Melanocyte of skin (primary cell): ENCODE measurements around the gene SZT2. TPM values are rescaled to one million over a fixed set of nuclear protein-coding genes. Genes with fewer than 3 reads are reported as not detected.

Experiments
- small RNA-seq, 2 donors: library from RNA; depleted of rRNA; stranded (forward); fragments of <200 nt; gene quantifications; one replicate each; pipeline ENCODE3, GENCODE V24; 2012
- total RNA-seq, 2 donors: library from RNA; depleted of rRNA; stranded (reverse); fragments of >200 nt; gene quantifications; 2 replicates each; pipeline ENCODE4 v1.2.3, GENCODE V29; 2012

Gene SZT2
- 10 to 100 TPM; 23.6 to 34.1 TPM for total RNA-seq

GRCh38 chr1:43389326-43390313 is at the start of gene SZT2, which contains the start of gene MED8:
SZT2 (plus strand) TSS chr1:43389899; CDS start chr1:43389969, 70 bp downstream.
MED8 (minus strand) TSS chr1:43389800; CDS start chr1:43389764, 36 bp downstream.

GRCh38 chr1:43358746-43359693 is 30.7 kb upstream of the SZT2 start, which contains the start of gene CDC20:
CDC20 (plus strand) TSS chr1:43358981; CDS start chr1:43359216, 235 bp downstream.

GRCh38 chr1:43367904-43368645 is 21.6 kb upstream of the SZT2 start, which contains the start of gene ELOVL1:
ELOVL1 (minus strand) TSS chr1:43368011; CDS start chr1:43365609, 2,402 bp downstream.

GRCh38 chr1:43453442-43454269 is 64.0 kb downstream of the SZT2 start, which contains the start of gene HYI:
HYI (minus strand) TSS chr1:43453931; CDS start chr1:43453793, 138 bp downstream.

Small RNAs within 50 kb of the gene (small RNA-seq; reads per million reads assigned to genes)
- gene MIR6735, result 0 reads per million in 2 donors

Other genes starting within 250 kb of the SZT2 start
- 100 to 1,000 TPM in 1 of 2 donors, 10 to 100 TPM in 1; 55.4 to 108 TPM for gene EBNA1BP2, start 217.6 kb upstream of the SZT2 start, total RNA-seq
- gene CFAP57, start 217.6 kb upstream of the SZT2 start, total RNA-seq, result not detected
- not detected for gene TMEM125, start 119.9 kb upstream of the SZT2 start, total RNA-seq
- not detected for gene C1orf210, start 104.3 kb upstream of the SZT2 start, total RNA-seq
- not detected for gene TIE1, start 88.9 kb upstream of the SZT2 start, total RNA-seq
- gene MPL, start 52.1 kb upstream of the SZT2 start, total RNA-seq, result not detected
- 100 to 1,000 TPM in 1 of 2 donors, 10 to 100 TPM in 1; 39.6 to 135 TPM for gene CDC20, start 30.9 kb upstream of the SZT2 start, total RNA-seq
- 10 to 100 TPM; 43.4 to 54.3 TPM for gene ELOVL1, start 21.9 kb upstream of the SZT2 start, total RNA-seq
- gene MED8, start 99 bp upstream of the SZT2 start, total RNA-seq, result 10 to 100 TPM; 39.6 to 57.3 TPM
- gene HYI, start 64.0 kb downstream of the SZT2 start, total RNA-seq, result 10 to 100 TPM; 14.3 to 16.2 TPM
- gene PTPRF, start 141.0 kb downstream of the SZT2 start, total RNA-seq, result 1 to 10 TPM; 1.7 to 6.7 TPM